Spleen (tissue), 7 donors: ENCODE data around the gene NOTCH2.

Source experiments
- CTCF ChIP-seq, 11 experiments: fragments of 200-600 bp in 7 of 11; fragments of 450-650 bp in 4 of 11; sonication (generic) in 4 of 11; IDR thresholded peaks in 8 of 11; conservative IDR thresholded peaks in 3 of 11; 1 replicate in 7 of 11; 2 replicates in 4 of 11; pipeline versions ENCODE4 v1.4.0 to v1.8.0; 2016 to 2021; ENCODE audit warnings: antibody characterized with exemption in 11 of 11, inconsistent platforms in 4 of 11, mild to moderate bottlenecking in 1 of 11
- POLR2AphosphoS5 ChIP-seq, 3 donors: sonication (generic); formaldehyde crosslinking; IDR thresholded peaks; one replicate each; pipeline ENCODE4 v1.5.1; 2017; ENCODE audit warnings: antibody characterized with exemption in 3 of 3
- donor health status: DM: no; HTN: no; CAD: no; lungs with moderate emphysema.
- donor health status: DM: no; HTN: no; CAD: no.
- donor health status: DM: no; HTN: no; CAD: no.

- no peak for TF ChIP-seq CTCF (IDR thresholded peaks at IDR 0.05 in 8 of 11, conservative IDR thresholded peaks at IDR 0.05 in 3 of 11)
- no peak for TF ChIP-seq POLR2AphosphoS5 (IDR thresholded peaks at IDR 0.05)
Observed at GRCh38 chr1:119902775-119903442, 166.6 kb downstream of the NOTCH2 start.
